Right cardiac atrium (tissue), 5 donors: Measurements from ENCODE around the gene SPATA21. TPM values are rescaled to one million over a fixed set of nuclear protein-coding genes. Genes with fewer than 3 reads are reported as not detected.
"Not testable (repeated sequence)": the region's sequence is repeated elsewhere in the genome, so short reads cannot be mapped to it uniquely, and the experiment has no call there.

Source experiments
- ATAC-seq, 2 donors: fragments of 200-7000 bp; cut with Tn5 transposase; one replicate each; pipeline versions ENCODE4 v1.8.0 to v1.9.1; 2020; ENCODE audit warnings: moderate library complexity in 2 of 2, mild to moderate bottlenecking in 1 of 2
- DNase-seq, 3 donors: peaks; one replicate each; pipeline ENCODE4 v3.0.0-alpha.2; 2020
- H3K27ac ChIP-seq: one replicate; pipeline ENCODE4 v1.5.1; 2013; ENCODE audit warnings: mild to moderate bottlenecking, low read length, control low read depth, moderate library complexity
- H3K27me3 ChIP-seq: one replicate; pipeline ENCODE4 v1.6.1; 2013; ENCODE audit not compliant: control insufficient read depth, insufficient read depth
- H3K4me1 ChIP-seq: one replicate; pipeline ENCODE4 v1.6.1; 2013; ENCODE audit warnings: low read length; ENCODE audit not compliant: control insufficient read depth, insufficient read depth
- H3K4me3 ChIP-seq: one replicate; pipeline ENCODE4 v1.5.1; 2013; ENCODE audit warnings: low read length, control low read depth
- H3K9me3 ChIP-seq: one replicate; pipeline ENCODE4 v1.6.1; 2013; ENCODE audit warnings: low read length; ENCODE audit not compliant: control insufficient read depth
- WGBS: extraction: QIAGEN DNeasy Blood & Tissue Kit; methylation state at CpG from one replicate; pipeline ENCODE4 v1.1.7; 2013; 5-methylcytosine and 5-hydroxymethylcytosine counted together
- intact Hi-C, 4 donors: fragments of 100-400 bp; cut with DNase I; formaldehyde crosslinking; loops; one replicate each; pipeline versions ENCODE4 v1.11.0 to v1.14.0; 2022 to 2023
- polyA plus RNA-seq: library from polyadenylated mRNA; stranded (reverse); fragments of 200-250 nt; gene quantifications from one replicate; pipeline ENCODE4 v1.2.3, GENCODE V29; 2013
- total RNA-seq, 4 donors: library from RNA; stranded (reverse); fragmentation: NEBNext Ultra II Directional; extraction: Animal tissue kit (Norgen Biotek cat#: 25700); gene quantifications; one replicate each; pipeline ENCODE4 v1.2.1, GENCODE V29; 2021
- donor health status: healthy with polysubstance abuse.
- donor health status: DM: no; HTN: yes; CAD: no.
- donor health status: DM: no; HTN: no; CAD: no.
- donor health status: DM: no; HTN: yes; CAD: no; lungs with severe emphysema.
- donor health status: DM: yes; HTN: yes; CAD: no.

SPATA21 gene
- total and polyA plus RNA-seq, 5 donors: 0.23 TPM; not detected in 4

DNA sequence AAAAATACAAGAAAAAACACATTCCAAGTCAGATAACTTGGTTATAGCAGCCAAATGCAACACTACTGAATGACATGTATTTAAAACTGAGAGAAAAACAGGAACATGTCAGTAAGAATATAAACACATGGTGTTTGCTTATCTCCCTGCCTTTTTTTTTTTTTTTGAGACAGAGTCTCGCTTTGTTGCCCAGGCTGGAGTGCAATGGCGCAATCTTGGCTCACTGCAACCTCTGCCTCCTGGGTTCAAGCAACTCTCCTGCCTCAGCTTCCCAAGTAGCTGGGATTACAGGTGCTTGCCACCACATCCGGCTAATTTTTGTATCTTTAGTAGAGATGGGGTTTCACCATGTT, 72.1 kb downstream of the SPATA21 start:
- DNase-seq (peak in 1 of 3 donors; percentile 65), ATAC-seq (peak; percentile 4 to 40)
- intact Hi-C loops: loop anchor here in 1 of 4 donors (10.0 kb wide), 1 partner anchor 290 kb away; the partner anchor contains the start of gene FAM131C
- H3K27me3 ChIP-seq, H3K4me1 ChIP-seq, H3K4me3 ChIP-seq, H3K9me3 ChIP-seq: not testable (repeated sequence)
- H3K27ac ChIP-seq: peak overlapping the region; percentile 81
- 51% methylated on average over 3 of the region's 3 CpGs for WGBS

DNA sequence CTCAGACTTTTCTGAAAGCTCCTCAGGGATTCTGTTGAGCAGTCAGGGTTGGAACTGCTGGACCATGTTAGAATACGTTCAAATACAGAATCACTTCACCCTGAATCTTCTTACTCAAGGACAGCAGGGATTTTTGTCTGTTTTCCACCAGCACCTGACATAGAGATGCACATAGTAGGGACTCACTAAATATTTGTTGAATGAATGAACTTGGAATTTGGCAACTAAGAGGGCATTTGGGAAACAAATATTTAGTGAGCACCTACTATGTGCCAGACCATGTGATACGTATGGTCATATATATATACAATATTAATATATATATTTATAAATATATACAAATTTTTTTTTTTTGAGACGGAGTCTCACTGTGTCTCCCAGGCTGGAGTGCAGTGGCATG, 80.4 kb downstream of the SPATA21 start:
- 83% methylated on average over 3 of the region's 3 CpGs for WGBS
- DNase-seq (no peak), ATAC-seq (no peak)
- Histone ChIP-seq H3K4me1 (no peaks in the 10 kb centered on the region), H3K9me3 (no peaks in the 10 kb centered on the region), H3K27ac (no peak overlapping the region), H3K4me3 (no peak overlapping the region), H3K27me3 (no peaks in the 10 kb centered on the region)
- intact Hi-C loops: loop anchor here (10.0 kb wide), 3 partner anchors 102 to 282 kb away; partner anchors contain the start of gene FAM131C (in 1 of the 4)

DNA sequence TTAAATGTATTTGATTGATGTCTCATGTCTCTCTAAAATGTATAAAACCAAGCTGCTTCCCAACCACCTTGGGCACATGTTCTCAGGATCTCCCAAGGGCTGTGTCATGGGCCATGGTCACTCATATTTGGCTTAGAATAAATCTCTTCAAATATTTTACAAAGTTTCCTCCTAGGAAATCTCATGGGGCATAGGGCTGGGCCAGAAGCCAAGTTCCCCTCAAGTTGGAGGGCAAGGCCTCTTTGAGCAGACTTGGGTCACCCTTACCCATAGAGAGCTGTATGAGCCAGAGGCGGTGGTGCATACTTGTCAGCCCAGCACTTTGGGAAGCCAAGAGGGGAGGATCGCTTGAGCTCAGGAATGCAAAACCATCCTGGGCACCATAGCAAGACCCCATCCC, 82.6 kb downstream of the SPATA21 start:
- Histone ChIP-seq H3K27me3 (no peaks in the 10 kb centered on the region), H3K4me3 (no peak overlapping the region), H3K9me3 (no peaks in the 10 kb centered on the region), H3K4me1 (no peaks in the 10 kb centered on the region), H3K27ac (no peak overlapping the region)
- intact Hi-C loops: loop anchor here (5.0 to 10.0 kb wide), 4 partner anchors 100 to 280 kb away; partner anchors contain the start of gene FAM131C (in 1 of the 4)
- ATAC-seq (no peak), DNase-seq (no peak)
- WGBS: 84% methylated on average over 2 of the region's 2 CpGs

DNA sequence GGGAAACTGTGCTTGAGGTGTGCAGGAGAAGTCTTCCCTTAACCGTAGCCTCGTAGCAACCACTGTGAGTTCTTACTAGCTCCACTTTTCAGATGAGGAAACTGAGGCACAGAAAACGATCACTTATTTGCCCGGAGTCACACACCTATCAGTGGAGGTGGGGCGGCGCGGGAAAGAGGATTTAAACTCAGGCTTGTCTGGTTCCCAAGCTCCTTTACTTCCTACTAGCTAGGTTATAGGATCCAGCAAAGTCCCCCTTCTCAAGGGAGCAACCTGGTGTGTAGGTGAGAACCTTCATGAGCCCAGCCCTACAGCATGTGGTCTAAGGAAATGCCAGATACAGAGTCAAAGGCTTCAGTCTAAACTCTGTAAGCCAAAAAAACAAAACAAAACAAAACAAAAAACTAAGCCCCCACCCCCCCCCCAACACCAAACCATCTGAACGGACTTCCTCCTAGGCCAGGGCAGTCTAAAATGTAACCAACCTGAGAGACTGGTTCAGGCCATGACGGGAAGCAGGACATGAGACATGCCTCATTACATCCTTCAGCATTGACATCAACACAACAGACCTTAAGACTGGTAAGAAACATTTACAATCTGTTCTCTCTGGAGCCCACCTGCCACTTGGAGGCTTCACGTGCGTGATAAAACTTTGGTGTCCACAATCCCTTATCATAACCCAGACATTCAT, 84.2 kb downstream of the SPATA21 start:
- peak overlapping the region; percentile 77 for H3K4me3 ChIP-seq
- no peaks in the 10 kb centered on the region for H3K9me3 ChIP-seq
- no peaks in the 10 kb centered on the region for H3K4me1 ChIP-seq
- no peak for ATAC-seq
- 57% methylated on average over 11 of the region's 11 CpGs for WGBS
- peak in 1 of 3 donors; percentile 7 for DNase-seq
- intact Hi-C loops: loop anchor here (5.0 to 10.0 kb wide), 4 partner anchors 98 to 278 kb away; partner anchors contain the start of gene FAM131C (in 1 of the 4)
- no peaks in the 10 kb centered on the region for H3K27me3 ChIP-seq
- H3K27ac ChIP-seq: peak overlapping the region; percentile 90

DNA sequence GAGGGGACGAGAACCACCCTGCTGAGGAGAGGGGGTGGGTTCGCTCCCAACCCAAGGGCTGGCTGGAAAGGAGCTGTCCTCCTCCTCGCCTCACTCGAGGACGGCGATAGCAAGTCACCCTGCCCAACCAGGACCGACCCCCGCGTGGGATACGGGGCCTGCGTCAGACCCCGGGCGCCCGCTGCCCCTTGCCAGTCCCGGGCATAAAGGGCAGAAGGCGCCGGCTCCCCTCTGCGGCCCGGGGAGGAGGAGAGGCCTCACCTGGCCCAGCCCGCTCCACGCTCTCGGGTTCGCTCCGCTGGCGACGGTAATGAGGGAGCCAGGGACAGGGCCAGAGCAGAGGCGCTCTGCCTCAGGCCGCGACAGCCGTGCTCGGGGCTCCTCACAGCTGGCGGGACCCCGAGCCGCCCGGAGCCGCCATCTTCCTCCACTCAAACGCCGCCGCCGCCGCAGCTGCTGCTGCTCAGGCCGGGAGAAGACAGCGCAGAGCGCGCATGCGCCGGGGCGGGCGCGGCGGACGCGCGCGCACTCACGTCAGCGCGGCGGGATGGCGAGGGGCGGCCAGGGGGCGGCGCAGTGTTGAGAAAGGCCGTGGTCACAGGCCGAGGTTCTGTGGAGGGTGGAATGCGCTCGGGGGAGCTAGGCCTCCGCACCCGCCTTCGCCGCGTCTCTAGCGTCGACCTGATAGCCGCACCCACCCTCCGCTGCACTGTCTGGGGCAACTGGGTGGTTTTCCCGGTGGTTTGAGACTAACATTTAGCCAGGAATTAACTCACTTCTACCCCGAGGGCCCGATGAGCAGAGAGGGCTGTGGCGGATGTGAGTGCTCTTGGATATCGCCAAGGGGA, 85.0 kb downstream of the SPATA21 start, which contains the start of gene FBXO42:
Gene FBXO42 (minus strand): TSS at position 487 of the 848 bp plus-strand sequence. CDS start 37,062 bp downstream, outside the sequence.
- peak; percentile 92 to 97 (median 97) for DNase-seq
- H3K4me1 ChIP-seq: no peaks in the 10 kb centered on the region
- intact Hi-C loops: loop anchor here (5.0 to 10.0 kb wide), 4 partner anchors 97 to 277 kb away; partner anchors contain the start of gene FAM131C (in 1 of the 4)
- H3K4me3 ChIP-seq: peak within 1 kb of the TSS; percentile 77
- no peaks in the 10 kb centered on the region for H3K27me3 ChIP-seq
- H3K27ac ChIP-seq: peak within 1 kb of the TSS; percentile 94
- H3K9me3 ChIP-seq: no peaks in the 10 kb centered on the region
- peak; percentile 97 to 98 for ATAC-seq
- under 1% methylated on average over 81 of the region's 81 CpGs for WGBS

DNA sequence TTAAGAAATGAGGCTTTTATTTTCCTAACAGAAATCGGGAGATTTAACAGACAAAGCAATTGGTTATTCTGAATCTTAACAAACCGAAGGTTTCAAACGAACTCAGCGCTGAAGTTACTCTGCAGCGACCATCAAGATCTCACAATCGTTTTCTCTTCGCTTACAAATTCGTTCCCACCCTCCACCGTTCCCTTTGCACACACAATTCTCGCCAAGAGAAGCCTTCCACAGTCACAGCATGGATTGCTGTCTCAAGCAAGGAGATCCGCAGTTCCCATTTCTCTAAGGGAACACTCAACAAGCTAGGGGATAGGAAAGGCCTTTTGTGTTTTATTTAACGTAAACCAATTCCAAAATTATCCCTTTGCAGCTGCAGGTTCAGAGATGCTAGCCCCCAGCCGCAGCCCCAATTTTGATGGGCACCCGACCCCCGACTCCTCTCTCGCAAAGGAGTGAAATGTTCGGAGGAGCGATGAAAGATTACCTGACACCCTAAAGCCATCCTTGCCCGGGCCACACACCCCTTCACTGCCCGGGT, 85.7 kb downstream of the SPATA21 start:
- H3K4me1 ChIP-seq: no peaks in the 10 kb centered on the region
- no peaks in the 10 kb centered on the region for H3K9me3 ChIP-seq
- peak overlapping the region; percentile 77 for H3K4me3 ChIP-seq
- WGBS: under 1% methylated on average over 20 of the region's 20 CpGs
- intact Hi-C loops: loop anchor here (5.0 to 10.0 kb wide), 4 partner anchors 97 to 277 kb away; partner anchors contain the start of gene FAM131C (in 1 of the 4)
- no peaks in the 10 kb centered on the region for H3K27me3 ChIP-seq
- DNase-seq (no peak), ATAC-seq (no peak)
- H3K27ac ChIP-seq: peak overlapping the region; percentile 94

DNA sequence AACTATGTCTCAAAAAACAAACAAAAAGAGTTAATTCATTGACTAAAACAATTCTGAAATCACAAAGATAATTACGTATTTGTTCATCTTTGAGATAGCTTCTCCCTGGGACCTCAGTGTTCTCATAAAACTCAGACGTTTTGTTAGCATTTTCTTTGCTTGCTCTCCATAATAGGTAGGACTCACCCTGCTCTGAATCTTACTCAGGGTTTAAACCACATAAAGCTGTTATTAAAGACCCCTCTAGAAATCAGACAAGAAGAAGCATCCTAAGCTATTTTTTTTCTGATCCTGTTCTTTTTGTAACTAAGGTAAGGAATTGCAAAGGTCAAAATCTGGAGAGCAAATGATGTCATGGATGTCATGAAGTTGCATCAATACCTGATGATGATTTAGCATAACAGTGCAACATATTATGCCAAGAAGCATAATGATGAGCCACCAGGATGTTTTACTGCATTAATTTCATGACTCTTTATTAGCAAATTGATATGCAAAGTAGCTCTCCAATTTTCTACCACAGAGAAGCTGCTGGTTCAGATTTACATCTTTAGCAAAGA, 87.3 kb downstream of the SPATA21 start:
- WGBS: 56% methylated on average over 2 of the region's 2 CpGs
- no peak for DNase-seq
- H3K9me3 ChIP-seq: no peaks in the 10 kb centered on the region
- intact Hi-C loops: loop anchor here (5.0 to 10.0 kb wide), 4 partner anchors 95 to 275 kb away; partner anchors contain the start of gene FAM131C (in 1 of the 4)
- peak overlapping the region; percentile 22 for H3K4me3 ChIP-seq
- no peaks in the 10 kb centered on the region for H3K27me3 ChIP-seq
- no peaks in the 10 kb centered on the region for H3K4me1 ChIP-seq
- H3K27ac ChIP-seq: peak overlapping the region; percentile 16
- no peak for ATAC-seq

Other genes starting within 250 kb of the SPATA21 start
- gene ARHGEF19, start 224.8 kb downstream of the SPATA21 start, total RNA-seq: 1 to 10 TPM; 2.2 to 4.3 (median 3.2) TPM
- 2.7 TPM for gene ARHGEF19, start 224.8 kb downstream of the SPATA21 start, polyA plus RNA-seq
- 10 to 100 TPM in 1 of 4 donors, 1 to 10 TPM in 3; 4.0 to 11.9 (median 5.0) TPM for gene CPLANE2, start 200.2 kb downstream of the SPATA21 start, total RNA-seq
- gene CPLANE2, start 200.2 kb downstream of the SPATA21 start, polyA plus RNA-seq: 9.3 TPM
- 10 to 100 TPM; 15.7 to 18.1 (median 16.4) TPM for gene FBXO42, start 84.9 kb downstream of the SPATA21 start, total RNA-seq
- 16.5 TPM for gene FBXO42, start 84.9 kb downstream of the SPATA21 start, polyA plus RNA-seq
- 100 to 1,000 TPM; 106 to 132 (median 109) TPM for gene SZRD1, start 70.2 kb downstream of the SPATA21 start, total RNA-seq
- 70.7 TPM for gene SZRD1, start 70.2 kb downstream of the SPATA21 start, polyA plus RNA-seq
- 10 to 100 TPM; 14.1 to 19.0 (median 18.1) TPM for gene NECAP2, start 3.3 kb upstream of the SPATA21 start, total RNA-seq
- 14.6 TPM for gene NECAP2, start 3.3 kb upstream of the SPATA21 start, polyA plus RNA-seq
- 1,000 to 10,000 TPM; 3,675 to 8,578 (median 7,073) TPM for gene RNU1-1, start 76.9 kb upstream of the SPATA21 start, total RNA-seq
- gene RNU1-1, start 76.9 kb upstream of the SPATA21 start, polyA plus RNA-seq: not detected
- 10 to 100 TPM in 3 of 4 donors, 1 to 10 TPM in 1; 8.9 to 18.7 (median 15.7) TPM for gene NBPF1, start 176.1 kb upstream of the SPATA21 start, total RNA-seq
- gene NBPF1, start 176.1 kb upstream of the SPATA21 start, polyA plus RNA-seq: 6.5 TPM
- gene RNU1-3, start 229.5 kb upstream of the SPATA21 start, total RNA-seq: 1,000 to 10,000 TPM; 3,675 to 8,578 (median 7,073) TPM
- not detected for gene RNU1-3, start 229.5 kb upstream of the SPATA21 start, polyA plus RNA-seq